Measurements from ENCODE around the gene FAM50B.

The FAM50B gene

DNA sequence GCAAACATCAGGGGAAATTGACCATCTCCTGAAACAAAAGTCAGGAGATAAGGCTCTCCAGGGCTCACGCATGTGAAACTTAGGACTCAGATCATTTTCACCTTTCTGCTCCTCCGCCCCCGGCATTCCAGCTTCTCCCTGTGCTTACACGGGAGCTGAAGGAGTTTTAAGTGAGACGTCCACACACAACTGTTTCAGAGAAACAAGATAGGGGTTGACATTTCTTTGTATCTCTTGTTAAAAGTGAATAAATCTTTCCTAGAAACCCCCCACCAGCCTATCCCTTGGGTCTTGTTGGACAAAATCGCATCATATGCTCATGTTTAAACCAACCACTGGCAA, 46.1 kb downstream of the FAM50B start:
- H3K27ac ChIP-seq, result no peak overlapping the region
- TF ChIP-seq, protein P1, sequence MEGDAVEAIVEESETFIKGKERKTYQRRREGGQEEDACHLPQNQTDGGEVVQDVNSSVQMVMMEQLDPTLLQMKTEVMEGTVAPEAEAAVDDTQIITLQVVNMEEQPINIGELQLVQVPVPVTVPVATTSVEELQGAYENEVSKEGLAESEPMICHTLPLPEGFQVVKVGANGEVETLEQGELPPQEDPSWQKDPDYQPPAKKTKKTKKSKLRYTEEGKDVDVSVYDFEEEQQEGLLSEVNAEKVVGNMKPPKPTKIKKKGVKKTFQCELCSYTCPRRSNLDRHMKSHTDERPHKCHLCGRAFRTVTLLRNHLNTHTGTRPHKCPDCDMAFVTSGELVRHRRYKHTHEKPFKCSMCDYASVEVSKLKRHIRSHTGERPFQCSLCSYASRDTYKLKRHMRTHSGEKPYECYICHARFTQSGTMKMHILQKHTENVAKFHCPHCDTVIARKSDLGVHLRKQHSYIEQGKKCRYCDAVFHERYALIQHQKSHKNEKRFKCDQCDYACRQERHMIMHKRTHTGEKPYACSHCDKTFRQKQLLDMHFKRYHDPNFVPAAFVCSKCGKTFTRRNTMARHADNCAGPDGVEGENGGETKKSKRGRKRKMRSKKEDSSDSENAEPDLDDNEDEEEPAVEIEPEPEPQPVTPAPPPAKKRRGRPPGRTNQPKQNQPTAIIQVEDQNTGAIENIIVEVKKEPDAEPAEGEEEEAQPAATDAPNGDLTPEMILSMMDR (conservative IDR thresholded peaks at IDR 0.05), result no peak
- TF ChIP-seq ZFX (IDR thresholded peaks at IDR 0.05), result no peak

DNA sequence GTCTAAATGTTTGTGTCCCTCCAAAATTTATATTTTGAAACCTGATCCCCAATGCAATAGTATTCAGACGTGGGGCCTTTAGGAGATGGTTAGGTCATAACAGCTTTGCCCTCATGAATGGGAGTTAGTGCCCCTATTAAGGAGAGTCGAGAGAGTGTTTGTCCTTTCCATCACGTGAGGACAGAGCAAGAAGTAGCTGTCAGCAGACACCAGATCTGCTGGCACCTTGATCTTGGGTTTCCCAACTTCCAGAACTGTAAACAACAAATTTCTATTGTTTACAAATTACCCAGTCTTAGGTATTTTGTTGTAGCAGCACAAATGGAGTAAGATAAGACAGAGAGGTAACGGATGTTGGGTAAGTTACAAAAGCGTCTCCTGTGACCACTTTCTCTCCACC, 46.6 kb downstream of the FAM50B start:
- no peak overlapping the region for H3K27ac ChIP-seq
- no peak for TF ChIP-seq ZFX (IDR thresholded peaks at IDR 0.05)
- TF ChIP-seq, protein P1 (conservative IDR thresholded peaks at IDR 0.05), result no peak

DNA sequence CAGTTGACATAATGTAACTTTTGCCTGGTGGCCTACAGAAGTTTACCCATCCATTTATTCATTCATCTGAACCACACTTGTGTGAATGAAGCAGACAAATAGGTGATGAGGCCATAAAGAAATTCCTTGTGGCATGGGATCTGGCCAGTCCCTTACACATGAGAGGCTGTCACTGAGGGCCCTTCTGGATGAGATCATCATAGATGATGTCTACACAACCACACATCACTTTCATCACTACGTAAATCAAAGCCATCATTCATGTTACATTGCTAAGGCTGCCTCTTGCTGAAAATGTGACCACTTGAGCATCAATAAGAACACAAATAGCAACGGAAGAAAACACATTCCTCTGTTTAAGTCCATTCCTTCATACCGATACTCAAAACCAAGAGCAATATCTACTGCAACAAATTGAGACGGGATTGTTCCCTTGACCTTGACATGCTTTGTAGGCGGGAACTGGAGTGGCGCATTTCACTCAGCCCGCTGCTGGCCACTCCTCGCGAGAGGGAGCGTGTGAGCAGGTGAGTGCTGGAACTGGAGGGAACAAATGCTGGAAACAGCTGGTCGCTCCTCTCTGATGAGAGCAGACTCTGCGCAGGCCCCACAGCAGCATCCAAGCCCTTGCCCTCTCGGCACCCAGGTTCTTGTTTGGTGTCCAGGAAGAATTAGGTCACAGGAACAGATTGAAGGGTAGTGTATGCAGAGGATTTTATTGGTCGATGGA, 49.3 kb downstream of the FAM50B start:
- TF ChIP-seq, protein P1 (conservative IDR thresholded peaks at IDR 0.05), result no peak
- TF ChIP-seq ZFX (IDR thresholded peaks at IDR 0.05), result no peak
- no peak overlapping the region for H3K27ac ChIP-seq

DNA sequence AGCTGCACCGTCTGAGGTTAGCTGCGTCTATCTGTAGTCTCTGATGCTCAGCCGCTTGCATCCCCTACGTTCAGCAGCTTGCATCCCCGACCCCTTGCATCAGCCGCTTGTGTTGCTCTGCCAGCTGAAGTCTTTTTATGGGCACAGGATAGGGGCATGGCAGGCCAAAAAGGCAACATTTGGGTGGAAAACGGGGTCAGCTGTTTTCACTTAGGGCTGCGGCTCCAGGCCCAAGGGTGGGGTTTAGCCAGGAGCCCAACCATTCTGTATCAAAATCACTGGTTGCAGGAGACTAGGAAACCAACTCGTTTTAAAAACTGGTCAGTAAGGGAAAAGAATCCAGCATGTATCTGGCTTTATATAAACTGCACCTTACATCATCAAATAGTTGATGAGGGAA, 49.9 kb downstream of the FAM50B start:
- TF ChIP-seq ZFX (IDR thresholded peaks at IDR 0.05), result no peak

DNA sequence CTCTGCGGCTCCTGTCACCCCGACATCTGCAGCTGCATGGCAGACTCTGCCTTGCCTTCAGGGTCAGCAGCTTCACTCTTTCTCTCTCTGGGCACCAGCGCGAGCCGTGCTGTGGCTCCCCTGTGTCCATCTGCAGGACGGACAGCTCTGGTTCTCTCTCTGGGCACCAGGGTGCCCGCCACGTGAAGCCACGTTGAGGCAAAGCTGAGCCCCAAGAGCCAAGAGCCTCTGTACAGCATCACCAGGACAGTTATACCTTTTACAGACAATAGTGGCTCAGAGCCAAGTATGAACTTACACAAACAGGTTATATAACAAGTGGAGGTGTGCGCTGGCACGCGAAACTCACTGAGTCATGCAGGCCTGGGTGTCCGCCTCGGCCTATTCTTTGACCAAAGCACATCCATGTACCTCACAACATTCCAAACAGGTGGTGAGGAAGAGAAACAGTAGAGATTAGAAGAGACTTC, 50.8 kb downstream of the FAM50B start:
- TF ChIP-seq ZFX (IDR thresholded peaks at IDR 0.05), result no peak
- TF ChIP-seq, protein P1 (conservative IDR thresholded peaks at IDR 0.05), result no peak
- peak overlapping the region; percentile 2; the same call in 1 of the 2 replicates for H3K27ac ChIP-seq

More for the DNA sequence above, 49.9 kb downstream of the FAM50B start:
- no peak overlapping the region for H3K27ac ChIP-seq
